Measurements from ENCODE around the gene COBLL1. TPM values are rescaled to one million over a fixed set of nuclear protein-coding genes. Genes with fewer than 3 reads are reported as not detected.

The COBLL1 gene
- polyA plus RNA-seq, 10 donors: 6.9 to 11.8 (median 9.6) TPM

Other genes starting within 250 kb of the COBLL1 start
- 1 to 10 TPM; 1.1 to 2.6 (median 1.9) TPM for gene GRB14, start 220.3 kb downstream of the COBLL1 start, polyA plus RNA-seq (ENCODE audit: insufficient read length in 10 of 10)
- gene SLC38A11, start 113.7 kb upstream of the COBLL1 start, polyA plus RNA-seq (ENCODE audit: insufficient read length in 10 of 10): 1 to 10 TPM in 1 of 10 donors, under 1 TPM in 9; 0.34 to 1.2 (median 0.66) TPM